H9 (cell line): ENCODE results near the gene ADAM33. TPM values are rescaled to one million over a fixed set of nuclear protein-coding genes. Genes with fewer than 3 reads are reported as not detected.

Experiments
- DNase-seq: peaks from one replicate; pipeline ENCODE4 v3.0.0-alpha.2; 2017
- H2AFZ ChIP-seq: one replicate; pipeline ENCODE4 v1.6.1; 2013; ENCODE audit warnings: mild to moderate bottlenecking, low read length, control low read depth, moderate library complexity
- H2AK5ac ChIP-seq: 2 replicates; pipeline ENCODE4 v1.6.1; 2013; ENCODE audit warnings: low read length, control low read depth, mixed read lengths; ENCODE audit not compliant: insufficient read length
- H2BK120ac ChIP-seq: one replicate; pipeline ENCODE4 v1.6.1; 2013; ENCODE audit warnings: low read depth, mild to moderate bottlenecking, low read length, control low read depth, inconsistent platforms; ENCODE audit not compliant: poor library complexity, severe bottlenecking
- H2BK12ac ChIP-seq: 2 replicates; pipeline ENCODE4 v1.6.1; 2013; ENCODE audit warnings: low read length, control low read depth, mixed read lengths, low read depth; ENCODE audit not compliant: insufficient read length
- H2BK15ac ChIP-seq: 2 replicates; pipeline ENCODE4 v1.6.1; 2013; ENCODE audit warnings: low read depth, low read length, control low read depth
- H2BK20ac ChIP-seq: one replicate; pipeline ENCODE4 v1.6.1; 2013; ENCODE audit warnings: low read depth, mild to moderate bottlenecking, low read length, control low read depth, inconsistent platforms; ENCODE audit not compliant: poor library complexity, severe bottlenecking
- H2BK5ac ChIP-seq: 2 replicates; pipeline ENCODE4 v1.6.1; 2013; ENCODE audit warnings: low read length, control low read depth, mixed read lengths; ENCODE audit not compliant: insufficient read length
- H3K14ac ChIP-seq: 2 replicates; pipeline ENCODE4 v1.6.1; 2013; ENCODE audit warnings: low read length, control low read depth; ENCODE audit not compliant: insufficient read depth
- H3K18ac ChIP-seq: 2 replicates; pipeline ENCODE4 v1.6.1; 2013; ENCODE audit warnings: low read depth, mild to moderate bottlenecking, mixed read lengths, low read length, control low read depth; ENCODE audit not compliant: insufficient read length
- H3K23ac ChIP-seq: 2 replicates; pipeline ENCODE4 v1.6.1; 2013; ENCODE audit warnings: low read length, control low read depth, mixed read lengths, low read depth; ENCODE audit not compliant: insufficient read length
- H3K23me2 ChIP-seq: 2 replicates; pipeline ENCODE4 v1.6.1; 2013; ENCODE audit warnings: low read depth, mild to moderate bottlenecking, mixed read lengths, low read length, control low read depth; ENCODE audit not compliant: insufficient read length, poor library complexity, severe bottlenecking
- H3K27ac ChIP-seq: 2 replicates; pipeline ENCODE4 v1.5.1; 2013; ENCODE audit warnings: low read length, control low read depth, mixed read lengths, low read depth; ENCODE audit not compliant: insufficient read length
- H3K27me3 ChIP-seq: 2 replicates; pipeline ENCODE4 v1.6.1; 2013; ENCODE audit warnings: low read length, control low read depth, inconsistent platforms; ENCODE audit not compliant: insufficient read depth
- H3K4ac ChIP-seq: 2 replicates; pipeline ENCODE4 v1.6.1; 2013; ENCODE audit warnings: low read depth, mild to moderate bottlenecking, control low read depth, inconsistent platforms, low read length, moderate library complexity
- H3K4me1 ChIP-seq: 2 replicates; pipeline ENCODE4 v1.6.1; 2013; ENCODE audit warnings: low read length, control low read depth, inconsistent platforms; ENCODE audit not compliant: insufficient read depth
- H3K4me2 ChIP-seq: 2 replicates; pipeline ENCODE4 v1.6.1; 2013; ENCODE audit warnings: low read length, control low read depth, mixed read lengths; ENCODE audit not compliant: insufficient read length, insufficient read depth
- H3K56ac ChIP-seq: 2 replicates; pipeline ENCODE4 v1.6.1; 2013; ENCODE audit warnings: low read depth, mild to moderate bottlenecking, mixed read lengths, low read length, control low read depth; ENCODE audit not compliant: insufficient read length
- H3K79me1 ChIP-seq: 2 replicates; pipeline ENCODE4 v1.6.1; 2013; ENCODE audit warnings: low read depth, mild to moderate bottlenecking, moderate library complexity, low read length, control low read depth, inconsistent platforms; ENCODE audit not compliant: insufficient read depth, poor library complexity, severe bottlenecking
- H3K79me2 ChIP-seq: 2 replicates; pipeline ENCODE4 v1.6.1; 2013; ENCODE audit warnings: low read length, control low read depth, inconsistent platforms; ENCODE audit not compliant: insufficient read depth
- H3K9ac ChIP-seq: 2 replicates; pipeline ENCODE4 v1.6.1; 2013; ENCODE audit warnings: low read length, control low read depth, mixed read lengths; ENCODE audit not compliant: insufficient read length; ENCODE audit errors: extremely low read depth
- H3K9me3 ChIP-seq: one replicate; pipeline ENCODE4 v1.6.1; 2013; ENCODE audit warnings: low read depth, low read length, inconsistent platforms; ENCODE audit not compliant: control insufficient read depth
- H3T11ph ChIP-seq: one replicate; pipeline ENCODE4 v1.6.1; 2013; ENCODE audit warnings: mild to moderate bottlenecking, low read length, control low read depth, inconsistent platforms
- H4K20me1 ChIP-seq: one replicate; pipeline ENCODE4 v1.6.1; 2013; ENCODE audit not compliant: control insufficient read depth, insufficient read length, insufficient read depth
- H4K5ac ChIP-seq: 2 replicates; pipeline ENCODE4 v1.6.1; 2013; ENCODE audit warnings: low read depth, mild to moderate bottlenecking, mixed read lengths, low read length, control low read depth; ENCODE audit not compliant: insufficient read length
- H4K8ac ChIP-seq: replicated peaks from 2 replicates; pipeline ENCODE4 v1.6.1; 2013; ENCODE audit warnings: low read length, control low read depth, mixed read lengths, low read depth; ENCODE audit not compliant: insufficient read length
- H4K91ac ChIP-seq: 2 replicates; pipeline ENCODE4 v1.6.1; 2013; ENCODE audit warnings: low read depth, mild to moderate bottlenecking, moderate library complexity, mixed read lengths, low read length, control low read depth; ENCODE audit not compliant: insufficient read length
- H3K27ac Mint-ChIP-seq, 3 experiments: 2 replicates in 2 of 3; 3 replicates in 1 of 3; pipeline ENCODE4 v1.8.0; 2020 to 2021; ENCODE audit warnings: mixed read lengths in 3 of 3, mild to moderate bottlenecking in 1 of 3, moderate library complexity in 1 of 3
- H3K27me3 Mint-ChIP-seq: 2 replicates; pipeline ENCODE4 v1.8.0; 2021; ENCODE audit warnings: low read depth, mild to moderate bottlenecking, moderate library complexity, mixed read lengths
- H3K36me3 Mint-ChIP-seq, 3 experiments: 2 replicates in 2 of 3; 3 replicates in 1 of 3; pipeline ENCODE4 v1.8.0; 2020 to 2021; ENCODE audit warnings: low read depth in 3 of 3, mixed read lengths in 3 of 3; ENCODE audit not compliant: insufficient read depth in 1 of 3
- H3K4me1 Mint-ChIP-seq, 2 experiments: 2 replicates each; pipeline ENCODE4 v1.8.0; 2020; ENCODE audit warnings: mixed read lengths in 2 of 2
- H3K4me3 Mint-ChIP-seq, 2 experiments: 2 replicates in 1 of 2; 3 replicates in 1 of 2; pipeline ENCODE4 v1.8.0; 2020 to 2021; ENCODE audit warnings: mild to moderate bottlenecking in 2 of 2, mixed read lengths in 2 of 2, moderate library complexity in 1 of 2
- H3K9me3 Mint-ChIP-seq, 2 experiments: 2 replicates in 1 of 2; 3 replicates in 1 of 2; pipeline ENCODE4 v1.8.0; 2020; ENCODE audit warnings: mild to moderate bottlenecking in 2 of 2, mixed read lengths in 2 of 2, moderate library complexity in 1 of 2
- WGBS: extraction: QIAGEN DNeasy Blood & Tissue Kit; methylation state at CpG from one replicate; pipeline ENCODE4 v1.1.7; 2013; ENCODE audit warnings: missing lambda C conversion rate, low lambda C conversion rate, mixed read lengths; ENCODE audit not compliant: insufficient read length; ENCODE audit errors: extremely low coverage; 5-methylcytosine and 5-hydroxymethylcytosine counted together
- total RNA-seq: library from RNA; stranded (reverse); gene quantifications from 2 replicates; pipeline ENCODE4 v1.2.1, GENCODE V29; 2021
- TF ChIP-seq, protein P1 (sequence below): fragments of 200-600 bp; sonication (generic); conservative IDR thresholded peaks from 3 replicates; pipeline ENCODE4 v1.8.0; 2021; ENCODE audit warnings: antibody characterized with exemption, mild to moderate bottlenecking

ADAM33 gene
- total RNA-seq, 1 experiment from 2014 or later = 4.0 TPM

DNA sequence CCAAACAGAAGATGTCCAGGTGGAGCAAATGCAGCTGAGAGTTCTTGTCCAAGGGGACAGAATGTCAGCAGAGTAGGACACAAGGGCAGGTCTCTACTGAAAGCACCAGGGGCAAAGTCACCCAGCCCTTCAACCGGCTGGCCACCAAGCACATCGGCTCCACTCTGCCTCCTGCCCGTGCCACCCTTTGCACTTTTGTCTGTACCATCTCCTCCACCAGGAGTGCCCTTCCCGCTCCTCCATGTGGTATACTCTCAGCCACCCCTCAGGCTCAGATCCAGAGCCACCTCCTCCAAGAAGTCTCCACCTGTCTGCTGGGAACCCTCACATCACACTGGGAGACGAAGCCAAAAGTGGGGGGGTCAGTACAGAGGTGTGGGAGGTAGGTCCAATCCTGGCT is 46.5 kb upstream of the ADAM33 start:
- Histone ChIP-seq H3K14ac (no peak overlapping the region), H3K4me1 (no peaks in the 10 kb centered on the region), H3K23me2 (no peaks in the 10 kb centered on the region), H2BK12ac (no peak overlapping the region), H3K4ac (no peak overlapping the region), H3K4me2 (no peak overlapping the region), H3K18ac (no peak overlapping the region), H4K91ac (no peak overlapping the region), H3K79me2 (no peaks in the 10 kb centered on the region), H3K9ac (no peak overlapping the region), H3T11ph (no peak overlapping the region), H3K56ac (no peak overlapping the region), H3K27me3 (no peaks in the 10 kb centered on the region; the same call in 1 of the 2 replicates), H3K27ac (no peak overlapping the region), H2AFZ (no peak overlapping the region), H2BK120ac (no peak overlapping the region), H2BK20ac (no peak overlapping the region), H4K8ac (no peak overlapping the region), H2AK5ac (no peak overlapping the region), H3K9me3 (no peaks in the 10 kb centered on the region), H2BK5ac (no peak overlapping the region), H3K79me1 (no peaks in the 10 kb centered on the region), H3K23ac (no peak overlapping the region), H4K5ac (no peak overlapping the region), H2BK15ac (no peak overlapping the region), H4K20me1 (no peaks in the 10 kb centered on the region)
- TF ChIP-seq, protein P1, sequence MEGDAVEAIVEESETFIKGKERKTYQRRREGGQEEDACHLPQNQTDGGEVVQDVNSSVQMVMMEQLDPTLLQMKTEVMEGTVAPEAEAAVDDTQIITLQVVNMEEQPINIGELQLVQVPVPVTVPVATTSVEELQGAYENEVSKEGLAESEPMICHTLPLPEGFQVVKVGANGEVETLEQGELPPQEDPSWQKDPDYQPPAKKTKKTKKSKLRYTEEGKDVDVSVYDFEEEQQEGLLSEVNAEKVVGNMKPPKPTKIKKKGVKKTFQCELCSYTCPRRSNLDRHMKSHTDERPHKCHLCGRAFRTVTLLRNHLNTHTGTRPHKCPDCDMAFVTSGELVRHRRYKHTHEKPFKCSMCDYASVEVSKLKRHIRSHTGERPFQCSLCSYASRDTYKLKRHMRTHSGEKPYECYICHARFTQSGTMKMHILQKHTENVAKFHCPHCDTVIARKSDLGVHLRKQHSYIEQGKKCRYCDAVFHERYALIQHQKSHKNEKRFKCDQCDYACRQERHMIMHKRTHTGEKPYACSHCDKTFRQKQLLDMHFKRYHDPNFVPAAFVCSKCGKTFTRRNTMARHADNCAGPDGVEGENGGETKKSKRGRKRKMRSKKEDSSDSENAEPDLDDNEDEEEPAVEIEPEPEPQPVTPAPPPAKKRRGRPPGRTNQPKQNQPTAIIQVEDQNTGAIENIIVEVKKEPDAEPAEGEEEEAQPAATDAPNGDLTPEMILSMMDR = no peak
- Mint-ChIP-seq H3K27ac (no peak overlapping the region), H3K9me3 (peaks cover 0 to 3% of the 10 kb centered on the region in 2 experiments; a peak in 2 of 5 replicates), H3K4me3 (no peak overlapping the region), H3K36me3 (no peaks in the 10 kb centered on the region), H3K4me1 (peaks cover 5 to 21% of the 10 kb centered on the region in 2 experiments), H3K27me3 (peaks cover 59% of the 10 kb centered on the region)
- no CpG with 5 or more reads among the region's 5 CpGs for whole genome bisulfite sequencing
- peak; percentile 9 for DNase-seq
